Esophagus muscularis mucosa (tissue), 4 donors: ENCODE measurements around the gene OR12D1. TPM values are rescaled to one million over a fixed set of nuclear protein-coding genes. Genes with fewer than 3 reads are reported as not detected.

ENCODE experiments used
- DNase-seq: peaks from one replicate; pipeline ENCODE4 v3.0.0-alpha.2; 2017; ENCODE audit errors: extremely low spot score
- H3K27ac ChIP-seq, 4 donors: fragments of 200-600 bp; sonication (generic); replicated peaks in 1 of 4; 1 replicate in 3 of 4; 2 replicates in 1 of 4; pipeline ENCODE4 v1.5.1; 2016 to 2019; ENCODE audit warnings: mild to moderate bottlenecking in 1 of 4
- H3K27me3 ChIP-seq, 4 donors: fragments of 200-600 bp; sonication (generic); one replicate each; pipeline versions ENCODE4 v1.5.1 to v1.6.0; 2016 to 2019
- H3K36me3 ChIP-seq, 4 donors: fragments of 200-600 bp; sonication (generic); one replicate each; pipeline ENCODE4 v1.5.1; 2016 to 2019
- H3K4me1 ChIP-seq, 4 donors: fragments of 200-600 bp; sonication (generic); one replicate each; pipeline ENCODE4 v1.5.1; 2016 to 2019
- H3K4me3 ChIP-seq, 4 donors: fragments of 200-600 bp; sonication (generic); 1 replicate in 2 of 4; 2 replicates in 2 of 4; pipeline ENCODE4 v1.5.1; 2016 to 2019; ENCODE audit warnings: mild to moderate bottlenecking in 4 of 4, moderate library complexity in 1 of 4
- H3K9me3 ChIP-seq, 4 donors: fragments of 200-600 bp; sonication (generic); 1 replicate in 3 of 4; 2 replicates in 1 of 4; pipeline ENCODE4 v1.5.1; 2016 to 2019
- EP300 ChIP-seq: sonication (generic); formaldehyde crosslinking; IDR thresholded peaks from one replicate; pipeline ENCODE4 v1.6.1; 2017; ENCODE audit warnings: antibody characterized with exemption
- POLR2A ChIP-seq: fragments of 450-650 bp; IDR thresholded peaks from one replicate; pipeline ENCODE4 v1.6.1; 2017; ENCODE audit warnings: antibody characterized with exemption, moderate library complexity, mild to moderate bottlenecking, low read depth
- POLR2AphosphoS5 ChIP-seq, 2 donors: sonication (generic); formaldehyde crosslinking; IDR thresholded peaks; one replicate each; pipeline ENCODE4 v1.6.1; 2017; ENCODE audit warnings: antibody characterized with exemption in 2 of 2
- WGBS: methylation state at CpG from one replicate; pipeline ENCODE4 v1.1.5; 2018; 5-methylcytosine and 5-hydroxymethylcytosine counted together
- intact Hi-C: fragments of 100-400 bp; cut with DNase I; formaldehyde crosslinking; loops from one replicate; pipeline ENCODE4 v1.15.1; 2023
- total RNA-seq, 4 donors: library from RNA; depleted of rRNA; stranded (reverse); fragments of >200 nt; gene quantifications; one replicate each; pipeline versions ENCODE4 v1.1.0 to v1.2.1, GENCODE V29; 2016
- TF ChIP-seq, protein P1 (sequence below), 3 experiments: fragments of 200-600 bp in 2 of 3; fragments of 450-650 bp in 1 of 3; sonication (generic) in 2 of 3; IDR thresholded peaks; one replicate each; pipeline ENCODE4 v1.5.1; 2017 to 2019; ENCODE audit warnings: antibody characterized with exemption in 3 of 3, mild to moderate bottlenecking in 2 of 3, moderate library complexity in 1 of 3

OR12D1 gene
- total RNA-seq, 4 donors from 2014 or later: not detected

DNA sequence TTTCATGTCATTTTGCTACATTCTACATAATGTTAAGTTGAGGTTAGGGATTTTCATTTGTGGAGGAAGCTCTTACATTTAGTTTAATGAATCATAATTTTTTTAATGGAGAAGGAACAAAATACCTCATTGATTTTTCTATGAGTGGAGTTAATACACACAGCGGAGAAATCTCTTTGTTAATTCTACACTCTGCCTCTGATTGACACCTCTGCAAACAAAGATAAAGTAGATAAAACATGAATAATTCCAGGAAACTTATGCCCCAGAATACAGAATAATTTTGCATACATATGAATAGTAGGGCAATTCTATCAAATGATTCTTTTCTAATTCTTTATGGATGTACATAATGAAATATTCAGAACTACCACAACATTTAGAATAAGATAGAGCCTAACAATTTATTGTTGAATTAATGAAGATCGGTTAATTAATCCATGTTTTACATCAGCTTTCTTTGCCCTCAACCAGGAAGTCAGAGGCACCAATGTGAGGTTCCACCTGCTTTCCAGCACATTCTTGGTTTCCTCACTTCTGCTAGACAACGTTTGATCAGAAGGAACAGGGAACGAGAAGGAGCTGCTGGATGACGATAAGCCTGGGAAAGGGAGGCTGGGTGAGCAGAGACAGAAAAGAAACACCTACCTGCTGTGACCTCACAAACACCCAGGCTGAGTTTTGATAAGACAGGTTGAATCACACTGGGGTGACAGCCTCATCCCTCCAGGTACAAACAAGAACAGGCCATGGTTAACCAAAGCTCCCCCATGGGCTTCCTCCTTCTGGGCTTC is 46.5 kb downstream of the OR12D1 start:
- intact Hi-C loops: no loop called here
- Histone ChIP-seq H3K4me3 (no peak overlapping the region), H3K4me1 (no peaks in the 10 kb centered on the region), H3K36me3 (no peaks in the 10 kb centered on the region), H3K9me3 (no peaks in the 10 kb centered on the region), H3K27me3 (peaks cover 0 to 5% (median 0%) of the 10 kb centered on the region in 4 donors), H3K27ac (no peak overlapping the region)
- no peak for TF ChIP-seq POLR2A
- no peak for TF ChIP-seq POLR2AphosphoS5 (IDR thresholded peaks at IDR 0.05)
- no peak for TF ChIP-seq EP300
- TF ChIP-seq, protein P1, sequence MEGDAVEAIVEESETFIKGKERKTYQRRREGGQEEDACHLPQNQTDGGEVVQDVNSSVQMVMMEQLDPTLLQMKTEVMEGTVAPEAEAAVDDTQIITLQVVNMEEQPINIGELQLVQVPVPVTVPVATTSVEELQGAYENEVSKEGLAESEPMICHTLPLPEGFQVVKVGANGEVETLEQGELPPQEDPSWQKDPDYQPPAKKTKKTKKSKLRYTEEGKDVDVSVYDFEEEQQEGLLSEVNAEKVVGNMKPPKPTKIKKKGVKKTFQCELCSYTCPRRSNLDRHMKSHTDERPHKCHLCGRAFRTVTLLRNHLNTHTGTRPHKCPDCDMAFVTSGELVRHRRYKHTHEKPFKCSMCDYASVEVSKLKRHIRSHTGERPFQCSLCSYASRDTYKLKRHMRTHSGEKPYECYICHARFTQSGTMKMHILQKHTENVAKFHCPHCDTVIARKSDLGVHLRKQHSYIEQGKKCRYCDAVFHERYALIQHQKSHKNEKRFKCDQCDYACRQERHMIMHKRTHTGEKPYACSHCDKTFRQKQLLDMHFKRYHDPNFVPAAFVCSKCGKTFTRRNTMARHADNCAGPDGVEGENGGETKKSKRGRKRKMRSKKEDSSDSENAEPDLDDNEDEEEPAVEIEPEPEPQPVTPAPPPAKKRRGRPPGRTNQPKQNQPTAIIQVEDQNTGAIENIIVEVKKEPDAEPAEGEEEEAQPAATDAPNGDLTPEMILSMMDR (IDR thresholded peaks at IDR 0.05): no peak
- no peak for DNase-seq
- WGBS: 92% methylated on average over 5 of the region's 5 CpGs

DNA sequence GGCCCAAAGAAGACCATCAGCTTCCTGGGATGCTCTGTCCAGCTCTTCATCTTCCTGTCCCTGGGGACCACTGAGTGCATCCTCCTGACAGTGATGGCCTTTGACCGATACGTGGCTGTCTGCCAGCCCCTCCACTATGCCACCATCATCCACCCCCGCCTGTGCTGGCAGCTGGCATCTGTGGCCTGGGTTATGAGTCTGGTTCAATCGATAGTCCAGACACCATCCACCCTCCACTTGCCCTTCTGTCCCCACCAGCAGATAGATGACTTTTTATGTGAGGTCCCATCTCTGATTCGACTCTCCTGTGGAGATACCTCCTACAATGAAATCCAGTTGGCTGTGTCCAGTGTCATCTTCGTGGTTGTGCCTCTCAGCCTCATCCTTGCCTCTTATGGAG is 47.3 kb downstream of the OR12D1 start:
- intact Hi-C loops: no loop called here
- Histone ChIP-seq H3K27ac (no peak overlapping the region), H3K36me3 (no peaks in the 10 kb centered on the region), H3K27me3 (peaks cover 0 to 5% (median 0%) of the 10 kb centered on the region in 4 donors), H3K4me1 (no peaks in the 10 kb centered on the region), H3K9me3 (no peaks in the 10 kb centered on the region), H3K4me3 (no peak overlapping the region)
- no peak for TF ChIP-seq POLR2AphosphoS5 (IDR thresholded peaks at IDR 0.05)
- TF ChIP-seq, protein P1 (IDR thresholded peaks at IDR 0.05): no peak
- TF ChIP-seq EP300: no peak
- no peak for TF ChIP-seq POLR2A
- DNase-seq: no peak
- 86% methylated on average over 6 of the region's 6 CpGs for WGBS

DNA sequence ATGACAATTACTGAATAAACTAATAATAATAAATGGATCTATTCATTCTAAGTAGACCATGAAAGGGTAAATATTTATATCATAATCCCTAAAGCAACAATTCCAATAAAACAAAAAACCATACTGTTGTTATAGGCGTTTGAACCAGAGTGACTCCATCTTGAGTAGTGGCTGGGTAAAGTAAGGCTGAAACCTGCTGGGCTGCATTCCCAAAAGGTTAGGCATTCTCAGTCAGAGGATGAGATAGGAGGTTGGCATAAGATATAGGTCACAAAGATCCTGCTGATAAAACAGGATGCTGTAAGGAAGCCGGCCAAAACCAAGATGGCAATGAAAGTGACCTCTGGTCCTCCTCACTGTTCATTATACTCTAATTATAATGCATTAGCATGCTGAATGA is 50.6 kb downstream of the OR12D1 start:
- WGBS: 80% methylated on average over 2 of the region's 2 CpGs
- intact Hi-C loops: no loop called here
- Histone ChIP-seq H3K27ac (no peak overlapping the region), H3K9me3 (no peaks in the 10 kb centered on the region), H3K27me3 (peaks cover 0 to 2% (median 0%) of the 10 kb centered on the region in 4 donors), H3K4me1 (no peaks in the 10 kb centered on the region), H3K4me3 (no peak overlapping the region), H3K36me3 (no peaks in the 10 kb centered on the region)
- TF ChIP-seq POLR2AphosphoS5 (IDR thresholded peaks at IDR 0.05) (no peak), EP300 (no peak), POLR2A (no peak)
- TF ChIP-seq, protein P1 (IDR thresholded peaks at IDR 0.05): no peak
- no peak for DNase-seq

DNA sequence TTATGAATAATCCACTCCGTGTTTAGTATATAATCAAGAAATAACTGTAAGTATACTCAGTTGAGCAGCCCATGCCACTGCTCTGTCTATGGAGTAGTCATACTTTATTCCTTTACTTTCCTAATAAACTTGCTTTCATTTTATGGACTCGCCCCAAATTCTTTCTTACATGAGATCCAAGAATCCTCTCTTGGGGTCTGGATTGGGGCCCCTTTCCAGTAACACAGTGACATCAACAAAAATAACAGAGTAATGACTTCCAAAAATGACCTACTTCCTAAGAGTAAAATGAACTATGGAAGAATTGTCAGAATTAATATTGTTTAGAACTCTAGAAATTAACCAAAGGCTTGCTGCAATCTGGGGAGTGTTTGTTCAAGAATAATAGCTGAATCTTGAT is 51.1 kb downstream of the OR12D1 start:
- Histone ChIP-seq H3K9me3 (no peaks in the 10 kb centered on the region), H3K4me1 (no peaks in the 10 kb centered on the region), H3K27me3 (peaks cover 0 to 2% (median 0%) of the 10 kb centered on the region in 4 donors), H3K4me3 (no peak overlapping the region), H3K27ac (no peak overlapping the region), H3K36me3 (no peaks in the 10 kb centered on the region)
- intact Hi-C loops: no loop called here
- 86% methylated on average over 2 of the region's 2 CpGs for WGBS
- DNase-seq: no peak
- no peak for TF ChIP-seq EP300
- TF ChIP-seq, protein P1 (IDR thresholded peaks at IDR 0.05): no peak
- no peak for TF ChIP-seq POLR2A
- TF ChIP-seq POLR2AphosphoS5 (IDR thresholded peaks at IDR 0.05): no peak

DNA sequence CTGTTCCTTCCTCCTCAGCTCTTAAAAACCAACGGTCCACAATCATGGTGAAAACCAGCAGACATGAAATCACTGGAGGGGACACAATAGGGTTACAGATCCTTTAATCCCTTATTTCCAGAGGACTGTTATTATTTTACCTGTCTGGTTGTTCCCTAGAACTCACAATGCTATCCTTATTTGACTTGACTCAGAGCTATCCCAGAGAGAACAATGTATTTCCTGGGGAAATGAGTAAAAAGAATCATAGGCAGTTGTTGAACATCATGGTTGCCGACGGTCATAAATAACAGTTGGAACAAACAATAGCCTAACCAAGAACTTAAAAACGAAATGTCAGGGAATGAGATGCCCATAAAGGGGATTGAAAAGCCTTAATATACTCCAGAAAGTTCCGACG is 51.5 kb downstream of the OR12D1 start:
- Histone ChIP-seq H3K4me1 (no peaks in the 10 kb centered on the region), H3K4me3 (no peak overlapping the region), H3K9me3 (no peaks in the 10 kb centered on the region), H3K27ac (no peak overlapping the region), H3K36me3 (no peaks in the 10 kb centered on the region), H3K27me3 (peaks cover 0 to 2% (median 0%) of the 10 kb centered on the region in 4 donors)
- DNase-seq: no peak
- intact Hi-C loops: no loop called here
- TF ChIP-seq POLR2A (no peak), EP300 (no peak), POLR2AphosphoS5 (IDR thresholded peaks at IDR 0.05) (no peak)
- TF ChIP-seq, protein P1 (IDR thresholded peaks at IDR 0.05): no peak
- 52% methylated on average over 6 of the region's 6 CpGs for WGBS
